GM23338 (cell line): ENCODE results near the gene ARX.

Experiments used
- EZH2 ChIP-seq: fragments of 200-600 bp; sonication (generic); IDR thresholded peaks from one replicate; pipeline ENCODE4 v1.8.0; 2017; ENCODE audit warnings: antibody characterized with exemption, mild to moderate bottlenecking, low read depth; ENCODE audit not compliant: unreplicated experiment
- TF ChIP-seq, protein P1 (sequence below), 2 experiments: fragments of 200-600 bp in 1 of 2; sonication (generic) in 1 of 2; conservative IDR thresholded peaks; 2 replicates each; pipeline versions ENCODE4 v1.5.1 to v1.6.1; 2016 to 2017; ENCODE audit warnings: antibody characterized with exemption in 2 of 2, low read depth in 2 of 2, mild to moderate bottlenecking in 2 of 2, moderate library complexity in 1 of 2

DNA sequence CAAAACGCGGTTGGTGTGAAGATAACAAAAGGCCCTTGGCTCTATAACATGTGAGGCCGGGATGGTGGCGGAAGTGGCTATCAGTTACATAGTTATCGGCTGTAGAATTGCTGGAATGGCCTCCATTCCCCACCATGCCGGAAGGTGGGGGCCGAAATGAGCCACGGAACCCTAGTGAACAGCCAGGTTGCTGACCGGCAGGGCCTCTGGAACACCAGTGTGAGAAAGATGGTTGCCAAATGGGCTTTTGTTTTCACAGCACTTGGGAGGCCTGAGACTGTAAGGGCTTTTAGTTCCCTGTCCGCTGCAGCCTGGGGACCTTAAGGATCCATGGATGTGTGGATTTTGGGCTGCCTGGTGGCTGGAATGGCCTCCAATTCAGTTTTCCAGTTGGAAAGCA lies 23.3 kb upstream of the ARX start:
- TF ChIP-seq, protein P1, sequence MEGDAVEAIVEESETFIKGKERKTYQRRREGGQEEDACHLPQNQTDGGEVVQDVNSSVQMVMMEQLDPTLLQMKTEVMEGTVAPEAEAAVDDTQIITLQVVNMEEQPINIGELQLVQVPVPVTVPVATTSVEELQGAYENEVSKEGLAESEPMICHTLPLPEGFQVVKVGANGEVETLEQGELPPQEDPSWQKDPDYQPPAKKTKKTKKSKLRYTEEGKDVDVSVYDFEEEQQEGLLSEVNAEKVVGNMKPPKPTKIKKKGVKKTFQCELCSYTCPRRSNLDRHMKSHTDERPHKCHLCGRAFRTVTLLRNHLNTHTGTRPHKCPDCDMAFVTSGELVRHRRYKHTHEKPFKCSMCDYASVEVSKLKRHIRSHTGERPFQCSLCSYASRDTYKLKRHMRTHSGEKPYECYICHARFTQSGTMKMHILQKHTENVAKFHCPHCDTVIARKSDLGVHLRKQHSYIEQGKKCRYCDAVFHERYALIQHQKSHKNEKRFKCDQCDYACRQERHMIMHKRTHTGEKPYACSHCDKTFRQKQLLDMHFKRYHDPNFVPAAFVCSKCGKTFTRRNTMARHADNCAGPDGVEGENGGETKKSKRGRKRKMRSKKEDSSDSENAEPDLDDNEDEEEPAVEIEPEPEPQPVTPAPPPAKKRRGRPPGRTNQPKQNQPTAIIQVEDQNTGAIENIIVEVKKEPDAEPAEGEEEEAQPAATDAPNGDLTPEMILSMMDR (conservative IDR thresholded peaks at IDR 0.05; ENCODE audit: low read depth in 2 of 2) = no peak
- no peak for TF ChIP-seq EZH2
